SK-N-SH (cell line): Measurements from ENCODE around the gene CPEB1.

Experiments
- CTCF ChIP-seq: fragments of 200-600 bp; sonication (generic); IDR thresholded peaks from 2 replicates; pipeline ENCODE4 v1.6.1; 2017; ENCODE audit warnings: antibody characterized with exemption, mild to moderate bottlenecking, moderate library complexity
- JUND ChIP-seq: IDR thresholded peaks from 2 replicates; pipeline ENCODE4 v1.4.0; 2012
- MAX ChIP-seq: IDR thresholded peaks from 2 replicates; pipeline ENCODE4 v1.4.0; 2012; ENCODE audit warnings: low read depth
- RFX5 ChIP-seq: IDR thresholded peaks from 2 replicates; pipeline ENCODE4 v1.6.1; 2012; ENCODE audit warnings: mild to moderate bottlenecking, improper control_type of control experiment, low read length

DNA sequence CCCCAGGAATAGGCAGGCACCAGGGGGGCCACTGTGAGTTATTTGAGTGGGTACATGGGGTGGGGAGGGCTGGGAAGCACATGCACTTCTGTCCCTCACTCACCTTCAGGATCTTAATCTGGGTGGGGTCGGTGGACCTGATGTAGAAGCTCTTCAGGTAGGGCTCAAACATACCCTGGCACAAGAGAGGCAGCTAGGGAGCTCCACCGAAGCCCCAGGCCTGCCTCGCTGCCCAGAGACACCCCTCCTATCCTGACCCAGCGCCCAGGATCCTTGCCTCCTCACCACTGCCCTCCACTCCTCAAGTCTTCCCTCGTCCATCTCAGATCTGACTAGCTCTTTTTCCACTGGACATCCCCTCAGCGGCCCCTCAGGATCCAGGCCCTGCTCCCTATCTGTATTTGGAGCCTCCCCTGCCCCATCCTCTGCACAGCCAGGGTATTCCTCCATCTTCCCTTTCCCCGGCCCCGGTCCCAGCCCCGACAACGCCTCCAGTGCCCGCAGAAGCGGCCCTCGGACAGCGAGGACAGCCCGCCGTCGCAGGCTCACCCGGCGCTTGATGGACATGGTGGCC, 32.5 kb upstream of the CPEB1 start:
- TF ChIP-seq RFX5: no peak
- TF ChIP-seq CTCF: no peak
- TF ChIP-seq JUND: no peak
- no peak for TF ChIP-seq MAX
